CD14-positive monocyte (primary cell): ENCODE results near the gene USP46. TPM values are rescaled to one million over a fixed set of nuclear protein-coding genes. Genes with fewer than 3 reads are reported as not detected.
A peak's percentile ranks its signal among the peaks of the same experiment; 100 is the strongest.

Experiments
- DNase-seq, 3 donors: peaks; one replicate each; pipeline ENCODE4 v3.0.0-alpha.2; 2011 to 2022
- H2AFZ ChIP-seq: 2 replicates; pipeline ENCODE4 v1.6.0; 2012; ENCODE audit warnings: mild to moderate bottlenecking, low read depth, low read length, inconsistent platforms; ENCODE audit not compliant: insufficient read depth, poor library complexity, severe bottlenecking
- H3K27ac ChIP-seq, 2 donors: 1 replicate in 1 of 2; 2 replicates in 1 of 2; pipeline ENCODE4 v1.5.1; 2012 to 2013; ENCODE audit warnings: low read length in 2 of 2, control low read depth in 1 of 2, inconsistent platforms in 1 of 2, low read depth in 1 of 2, mild to moderate bottlenecking in 1 of 2
- H3K27me3 ChIP-seq, 2 donors: one replicate each; pipeline versions ENCODE4 v1.6.0 to v1.6.1; 2011 to 2013; ENCODE audit warnings: low read length in 2 of 2; ENCODE audit not compliant: control insufficient read depth in 2 of 2, insufficient read depth in 2 of 2
- H3K36me3 ChIP-seq, 2 donors: replicated peaks in 1 of 2; 1 replicate in 1 of 2; 2 replicates in 1 of 2; pipeline versions ENCODE4 v1.5.1 to v1.6.1; 2012 to 2013; ENCODE audit warnings: low read length in 2 of 2, control low read depth in 1 of 2, inconsistent platforms in 1 of 2, mild to moderate bottlenecking in 1 of 2; ENCODE audit not compliant: insufficient read depth in 2 of 2, control insufficient read depth in 1 of 2
- H3K4me1 ChIP-seq, 2 donors: 1 replicate in 1 of 2; 2 replicates in 1 of 2; pipeline versions ENCODE4 v1.5.1 to v1.6.1; 2012 to 2013; ENCODE audit warnings: low read length in 2 of 2, control low read depth in 1 of 2, inconsistent platforms in 1 of 2, mild to moderate bottlenecking in 1 of 2, moderate library complexity in 1 of 2; ENCODE audit not compliant: insufficient read depth in 2 of 2, control insufficient read depth in 1 of 2
- H3K4me2 ChIP-seq: replicated peaks from 2 replicates; pipeline ENCODE3; 2012; ENCODE audit warnings: low read length, moderate library complexity, mild to moderate bottlenecking; ENCODE audit not compliant: poor library complexity, severe bottlenecking; ENCODE audit errors: extremely low read depth
- H3K4me3 ChIP-seq, 3 experiments: fragments of 200-600 bp in 1 of 3; sonication (generic) in 1 of 3; replicated peaks in 1 of 3; 1 replicate in 2 of 3; 2 replicates in 1 of 3; pipeline ENCODE4 v1.5.1; 2011 to 2013; ENCODE audit warnings: low read length in 3 of 3, mild to moderate bottlenecking in 3 of 3, control low read depth in 2 of 3, low read depth in 2 of 3, inconsistent platforms in 1 of 3, moderate library complexity in 1 of 3
- H3K79me2 ChIP-seq: 2 replicates; pipeline ENCODE4 v1.6.0; 2012; ENCODE audit warnings: mild to moderate bottlenecking, control low read depth, inconsistent platforms, low read length, moderate library complexity; ENCODE audit not compliant: insufficient read depth
- H3K9ac ChIP-seq: 2 replicates; pipeline ENCODE4 v1.6.0; 2017; ENCODE audit warnings: low read length, mild to moderate bottlenecking; ENCODE audit not compliant: insufficient read depth, poor library complexity, severe bottlenecking
- H3K9me3 ChIP-seq, 2 donors: replicated peaks in 1 of 2; 1 replicate in 1 of 2; 2 replicates in 1 of 2; pipeline versions ENCODE4 v1.5.1 to v1.6.1; 2012 to 2013; ENCODE audit warnings: low read length in 2 of 2, control low read depth in 1 of 2; ENCODE audit not compliant: control insufficient read depth in 1 of 2, insufficient read depth in 1 of 2
- H4K20me1 ChIP-seq: 2 replicates; pipeline ENCODE4 v1.6.0; 2012; ENCODE audit warnings: mild to moderate bottlenecking, low read length, control low read depth, moderate library complexity; ENCODE audit not compliant: insufficient read depth
- H3K27ac Mint-ChIP-seq, 7 donors: one replicate each; pipeline ENCODE4 v1.8.0; 2020; ENCODE audit warnings: mild to moderate bottlenecking in 7 of 7, mixed read lengths in 7 of 7, moderate library complexity in 6 of 7, inconsistent platforms in 2 of 7
- H3K27me3 Mint-ChIP-seq, 3 donors: one replicate each; pipeline ENCODE4 v1.8.0; 2021 to 2022; ENCODE audit warnings: low read depth in 3 of 3, mild to moderate bottlenecking in 3 of 3, mixed read lengths in 3 of 3, moderate library complexity in 3 of 3, inconsistent platforms in 1 of 3
- H3K36me3 Mint-ChIP-seq, 2 donors: one replicate each; pipeline ENCODE4 v1.8.0; 2020; ENCODE audit warnings: mixed read lengths in 2 of 2, inconsistent platforms in 1 of 2, mild to moderate bottlenecking in 1 of 2
- H3K4me1 Mint-ChIP-seq: one replicate; pipeline ENCODE4 v1.8.0; 2020; ENCODE audit warnings: mild to moderate bottlenecking, mixed read lengths
- H3K4me3 Mint-ChIP-seq, 2 donors: one replicate each; pipeline ENCODE4 v1.8.0; 2020; ENCODE audit warnings: mild to moderate bottlenecking in 2 of 2, mixed read lengths in 2 of 2, moderate library complexity in 1 of 2
- H3K9me3 Mint-ChIP-seq, 7 donors: one replicate each; pipeline ENCODE4 v1.8.0; 2020 to 2022; ENCODE audit warnings: mixed read lengths in 7 of 7, mild to moderate bottlenecking in 6 of 7, moderate library complexity in 6 of 7, inconsistent platforms in 2 of 7
- WGBS: methylation state at CpG from one replicate; pipeline ENCODE4 v1.1.5; 2013; ENCODE audit warnings: missing lambda C conversion rate; ENCODE audit not compliant: insufficient coverage; 5-methylcytosine and 5-hydroxymethylcytosine counted together
- intact Hi-C, 2 donors: fragments of 100-400 bp; cut with micrococcal nuclease; formaldehyde crosslinking; loops; one replicate each; pipeline versions ENCODE4 v1.15.0 to v1.15.1; 2023
- polyA plus RNA-seq, 3 donors: library from polyadenylated mRNA; depleted of rRNA in 1 of 3; unstranded in 2 of 3; stranded (reverse) in 1 of 3; fragments of 300-500 nt in 2 of 3; fragments of >200 nt in 1 of 3; fragmentation: Illumina TruSeq in 2 of 3; gene quantifications; 1 replicate in 2 of 3; 2 replicates in 1 of 3; pipeline ENCODE4 v1.2.3, GENCODE V29; 2012 to 2021
- TF ChIP-seq, protein P1 (sequence below): fragments of 200-600 bp; IDR thresholded peaks from one replicate; pipeline ENCODE4 v1.8.0; 2022; ENCODE audit warnings: antibody characterized with exemption, mild to moderate bottlenecking

USP46 gene
- polyA plus RNA-seq, 3 donors: 2.3 to 3.9 (median 2.7) TPM

GRCh38 chr4:52604215-52604614 is 54.9 kb downstream of the USP46 start:
- H3K79me2 ChIP-seq: no peaks in the 10 kb centered on the region
- no peak overlapping the region for H3K4me3 ChIP-seq
- no peak overlapping the region for H3K4me3 Mint-ChIP-seq
- H3K27me3 ChIP-seq: no peaks in the 10 kb centered on the region
- intact Hi-C loops: no loop called here
- no peak overlapping the region for H3K27ac Mint-ChIP-seq
- H3K9me3 Mint-ChIP-seq: peaks cover 0 to 3% (median 0%) of the 10 kb centered on the region in 7 donors
- no peak overlapping the region for H3K9ac ChIP-seq
- H3K27me3 Mint-ChIP-seq: no peaks in the 10 kb centered on the region
- TF ChIP-seq, protein P1, sequence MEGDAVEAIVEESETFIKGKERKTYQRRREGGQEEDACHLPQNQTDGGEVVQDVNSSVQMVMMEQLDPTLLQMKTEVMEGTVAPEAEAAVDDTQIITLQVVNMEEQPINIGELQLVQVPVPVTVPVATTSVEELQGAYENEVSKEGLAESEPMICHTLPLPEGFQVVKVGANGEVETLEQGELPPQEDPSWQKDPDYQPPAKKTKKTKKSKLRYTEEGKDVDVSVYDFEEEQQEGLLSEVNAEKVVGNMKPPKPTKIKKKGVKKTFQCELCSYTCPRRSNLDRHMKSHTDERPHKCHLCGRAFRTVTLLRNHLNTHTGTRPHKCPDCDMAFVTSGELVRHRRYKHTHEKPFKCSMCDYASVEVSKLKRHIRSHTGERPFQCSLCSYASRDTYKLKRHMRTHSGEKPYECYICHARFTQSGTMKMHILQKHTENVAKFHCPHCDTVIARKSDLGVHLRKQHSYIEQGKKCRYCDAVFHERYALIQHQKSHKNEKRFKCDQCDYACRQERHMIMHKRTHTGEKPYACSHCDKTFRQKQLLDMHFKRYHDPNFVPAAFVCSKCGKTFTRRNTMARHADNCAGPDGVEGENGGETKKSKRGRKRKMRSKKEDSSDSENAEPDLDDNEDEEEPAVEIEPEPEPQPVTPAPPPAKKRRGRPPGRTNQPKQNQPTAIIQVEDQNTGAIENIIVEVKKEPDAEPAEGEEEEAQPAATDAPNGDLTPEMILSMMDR: no peak
- H3K36me3 Mint-ChIP-seq: peaks cover 37 to 39% of the 10 kb centered on the region in 2 donors
- H3K36me3 ChIP-seq: peaks cover 5 to 24% of the 10 kb centered on the region in 2 donors
- no peak overlapping the region for H3K27ac ChIP-seq
- H3K4me1 Mint-ChIP-seq: no peaks in the 10 kb centered on the region
- WGBS: 93% methylated on average over 2 of the region's 3 CpGs
- H2AFZ ChIP-seq: no peak overlapping the region
- no peaks in the 10 kb centered on the region for H3K4me1 ChIP-seq
- H4K20me1 ChIP-seq: no peaks in the 10 kb centered on the region
- no peak for DNase-seq
- H3K4me2 ChIP-seq: no peak overlapping the region
- peaks cover 0 to 5% of the 10 kb centered on the region in 2 donors for H3K9me3 ChIP-seq

- no peaks in the 10 kb centered on the region for H3K27me3 Mint-ChIP-seq
- Histone ChIP-seq H3K27me3 (no peaks in the 10 kb centered on the region), H3K9me3 (no peaks in the 10 kb centered on the region), H3K4me3 (no peak overlapping the region), H3K4me1 (no peaks in the 10 kb centered on the region), H3K27ac (no peak overlapping the region), H3K4me2 (no peak overlapping the region), H4K20me1 (no peaks in the 10 kb centered on the region), H3K9ac (no peak overlapping the region), H3K36me3 (peaks cover 16 to 37% of the 10 kb centered on the region in 2 donors), H2AFZ (no peak overlapping the region), H3K79me2 (no peaks in the 10 kb centered on the region)
- H3K9me3 Mint-ChIP-seq: no peaks in the 10 kb centered on the region
- no peak for DNase-seq
- H3K4me1 Mint-ChIP-seq: no peaks in the 10 kb centered on the region
- peak overlapping the region in 1 of 7 donors; percentile 26 for H3K27ac Mint-ChIP-seq
- H3K36me3 Mint-ChIP-seq: peaks cover 40 to 48% of the 10 kb centered on the region in 2 donors
- WGBS: 92% methylated on average over 2 of the region's 3 CpGs
- intact Hi-C loops: no loop called here
- TF ChIP-seq, protein P1: no peak
- H3K4me3 Mint-ChIP-seq: no peak overlapping the region
Observed at GRCh38 chr4:52600275-52600674, 58.8 kb downstream of the USP46 start.
